CD4-positive, alpha-beta T cell (primary cell): ENCODE data around the gene ADAMTS12. TPM values are rescaled to one million over a fixed set of nuclear protein-coding genes. Genes with fewer than 3 reads are reported as not detected.

ENCODE experiments used
- ATAC-seq: fragments of 200-7000 bp; cut with Tn5 transposase; one replicate; pipeline ENCODE4 v1.10.0; 2022; ENCODE audit warnings: mild to moderate bottlenecking; ENCODE audit not compliant: poor library complexity
- CTCF ChIA-PET: fragments of 350-600 bp; sonication (Branson Sonifier 250); formaldehyde crosslinking; loops from one replicate; lab custom pipeline; 2021; ENCODE audit warnings: antibody characterized with exemption, inconsistent platforms; lab: Charles Lee
- POLR2A ChIA-PET: fragments of 350-600 bp; sonication (Branson Sonifier 250); formaldehyde crosslinking; loops from one replicate; lab custom pipeline; 2021; ENCODE audit warnings: antibody characterized with exemption, inconsistent platforms; lab: Charles Lee
- DNase-seq, 14 experiments: peaks; one replicate each; pipeline ENCODE4 v3.0.0-alpha.2; 2013 to 2020; ENCODE audit warnings: mixed read lengths in 2 of 14
- H3K27ac ChIP-seq, 2 donors: one replicate each; pipeline versions ENCODE4 v1.5.1 to v1.7.0; 2013; ENCODE audit warnings: low read length in 2 of 2, low read depth in 1 of 2, mild to moderate bottlenecking in 1 of 2
- H3K27me3 ChIP-seq, 2 experiments: 1 replicate in 1 of 2; 2 replicates in 1 of 2; pipeline versions ENCODE4 v1.6.1 to v1.7.0; 2013; ENCODE audit warnings: low read length in 2 of 2, control low read depth in 1 of 2, mild to moderate bottlenecking in 1 of 2, moderate library complexity in 1 of 2; ENCODE audit not compliant: insufficient read depth in 2 of 2, control insufficient read depth in 1 of 2
- H3K36me3 ChIP-seq: one replicate; pipeline ENCODE4 v1.6.1; 2013; ENCODE audit warnings: low read length, control low read depth; ENCODE audit not compliant: insufficient read depth
- H3K4me1 ChIP-seq: one replicate; pipeline ENCODE4 v1.6.1; 2013; ENCODE audit warnings: low read length, control low read depth; ENCODE audit not compliant: insufficient read depth
- H3K4me3 ChIP-seq: one replicate; pipeline ENCODE4 v1.5.1; 2013; ENCODE audit warnings: mild to moderate bottlenecking, low read length, moderate library complexity
- H3K9me3 ChIP-seq, 2 experiments: 1 replicate in 1 of 2; 2 replicates in 1 of 2; pipeline versions ENCODE4 v1.6.1 to v1.7.0; 2013; ENCODE audit warnings: low read length in 2 of 2, mild to moderate bottlenecking in 2 of 2, control low read depth in 1 of 2, moderate library complexity in 1 of 2; ENCODE audit not compliant: control insufficient read depth in 1 of 2, insufficient read depth in 1 of 2
- H3K27ac Mint-ChIP-seq: one replicate; pipeline ENCODE4 v1.8.0; 2020; ENCODE audit warnings: mixed read lengths
- H3K27me3 Mint-ChIP-seq: one replicate; pipeline ENCODE4 v1.8.0; 2021; ENCODE audit warnings: mixed read lengths
- H3K36me3 Mint-ChIP-seq: one replicate; pipeline ENCODE4 v1.8.0; 2021; ENCODE audit warnings: low read depth, mixed read lengths
- H3K4me1 Mint-ChIP-seq: one replicate; pipeline ENCODE4 v1.8.0; 2021; ENCODE audit warnings: low read depth, mixed read lengths
- H3K4me3 Mint-ChIP-seq: one replicate; pipeline ENCODE4 v1.8.0; 2020; ENCODE audit warnings: mild to moderate bottlenecking, mixed read lengths
- H3K9me3 Mint-ChIP-seq: one replicate; pipeline ENCODE4 v1.8.0; 2020; ENCODE audit warnings: mixed read lengths
- CTCF ChIP-seq: fragments of 200-600 bp; IDR thresholded peaks from one replicate; pipeline ENCODE4 v1.8.0; 2022; ENCODE audit warnings: antibody characterized with exemption, mild to moderate bottlenecking
- intact Hi-C, 2 experiments: fragments of 100-400 bp; cut with DNase I in 1 of 2; cut with micrococcal nuclease in 1 of 2; formaldehyde crosslinking; loops; one replicate each; pipeline versions ENCODE4 v1.15.1 to v1.9.0; 2023 to 2025; cut with DNase I, micrococcal nuclease
- total RNA-seq, 174 experiments: library from RNA in 2 of 174; stranded (reverse) in 2 of 174; gene quantifications; one replicate each; pipeline ENCODE4 v1.2.3 and lab custom pipeline; 2021 to 2026

Gene ADAMTS12
- total RNA-seq, 2 experiments from 2014 or later, result 0.06 TPM; not detected in 1

DNA sequence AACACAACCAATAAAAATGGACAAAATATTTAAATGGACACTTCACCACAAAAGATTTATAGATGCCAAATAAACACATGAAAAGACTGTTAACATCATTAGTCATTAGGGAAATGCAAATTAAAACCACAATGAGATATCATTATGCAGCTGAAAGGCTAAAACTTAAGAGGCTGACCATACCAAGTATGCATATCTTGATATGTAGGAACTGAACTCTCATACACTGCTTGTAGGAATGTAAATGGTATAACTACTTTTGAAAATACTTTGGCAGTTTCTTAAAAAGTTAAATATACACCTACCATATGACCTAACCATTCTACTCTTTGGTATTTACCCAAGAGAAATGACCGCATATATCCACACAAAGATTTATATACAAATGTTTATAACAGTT, 13.6 kb upstream of the ADAMTS12 start:
- Histone ChIP-seq H3K27ac (no peak overlapping the region), H3K27me3 (peaks cover 0 to 7% of the 10 kb centered on the region in 2 experiments), H3K4me3 (no peak overlapping the region), H3K4me1 (no peaks in the 10 kb centered on the region), H3K9me3 (peaks cover 16 to 22% of the 10 kb centered on the region in 2 experiments), H3K36me3 (no peaks in the 10 kb centered on the region)
- DNase-seq (no peak), ATAC-seq (no peak)
- TF ChIP-seq CTCF, result no peak
- intact Hi-C loops, result no loop called here
- Mint-ChIP-seq H3K36me3 (no peaks in the 10 kb centered on the region), H3K4me3 (no peak overlapping the region), H3K27ac (no peak overlapping the region), H3K27me3 (peaks cover 4% of the 10 kb centered on the region), H3K4me1 (no peaks in the 10 kb centered on the region), H3K9me3 (peaks cover 24% of the 10 kb centered on the region)
- ChIA-PET POLR2A (no interaction called here), CTCF (no interaction called here)

GRCh38 chr5:33903118-33903517, 11.3 kb upstream of the ADAMTS12 start:
- peaks cover 16 to 22% of the 10 kb centered on the region in 2 experiments for H3K9me3 ChIP-seq
- Mint-ChIP-seq H3K27me3 (peaks cover 5% of the 10 kb centered on the region), H3K27ac (no peak overlapping the region), H3K9me3 (peaks cover 19% of the 10 kb centered on the region), H3K4me1 (no peaks in the 10 kb centered on the region), H3K36me3 (no peaks in the 10 kb centered on the region), H3K4me3 (no peak overlapping the region)
- no peak for TF ChIP-seq CTCF
- no peak overlapping the region for H3K27ac ChIP-seq
- no peaks in the 10 kb centered on the region for H3K4me1 ChIP-seq
- no peak for ATAC-seq
- ChIA-PET POLR2A (no interaction called here), CTCF (no interaction called here)
- no peaks in the 10 kb centered on the region for H3K27me3 ChIP-seq
- intact Hi-C loops, result no loop called here
- no peak for DNase-seq
- H3K4me3 ChIP-seq, result no peak overlapping the region
- H3K36me3 ChIP-seq, result no peaks in the 10 kb centered on the region

DNA sequence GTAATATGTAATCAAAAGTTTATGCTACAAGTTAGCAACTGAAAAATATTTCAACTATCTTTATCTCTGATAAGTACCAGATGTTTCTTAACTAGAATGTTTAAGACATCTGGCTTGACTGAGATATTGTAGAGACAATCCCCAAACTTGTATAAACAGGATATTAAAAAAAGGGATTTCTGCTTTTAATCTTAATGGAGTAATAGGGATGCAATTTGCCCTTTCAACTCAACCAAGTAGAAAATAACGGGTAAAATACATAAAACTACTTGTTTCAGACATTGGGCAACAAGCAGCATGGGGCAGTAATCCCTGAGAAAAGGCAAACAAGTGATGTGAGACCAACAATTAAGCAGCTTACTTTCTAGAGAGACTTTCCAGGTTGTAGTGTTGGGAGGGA, 9.4 kb upstream of the ADAMTS12 start:
- H3K4me1 Mint-ChIP-seq, result no peaks in the 10 kb centered on the region
- no peak overlapping the region for H3K4me3 Mint-ChIP-seq
- peaks cover 20% of the 10 kb centered on the region for H3K27me3 Mint-ChIP-seq
- H3K27ac ChIP-seq, result no peak overlapping the region
- ChIA-PET CTCF (no interaction called here), POLR2A (no interaction called here)
- peaks cover 6 to 16% of the 10 kb centered on the region in 2 experiments for H3K9me3 ChIP-seq
- peaks cover 0 to 7% of the 10 kb centered on the region in 2 experiments for H3K27me3 ChIP-seq
- H3K4me1 ChIP-seq, result no peaks in the 10 kb centered on the region
- H3K36me3 Mint-ChIP-seq, result no peaks in the 10 kb centered on the region
- intact Hi-C loops, result no loop called here
- H3K27ac Mint-ChIP-seq, result no peak overlapping the region
- TF ChIP-seq CTCF, result no peak
- H3K9me3 Mint-ChIP-seq, result peaks cover 12% of the 10 kb centered on the region
- ATAC-seq (no peak), DNase-seq (no peak)
- H3K36me3 ChIP-seq, result no peaks in the 10 kb centered on the region
- H3K4me3 ChIP-seq, result no peak overlapping the region
